K562 (cell line): ENCODE results near the gene IL27RA. TPM values are rescaled to one million over a fixed set of nuclear protein-coding genes. Genes with fewer than 3 reads are reported as not detected.

Experiments
- EWSR1 ChIP-seq: fragments of 450-650 bp; IDR thresholded peaks from 2 replicates; pipeline ENCODE4 v1.6.1; 2018; ENCODE audit warnings: borderline replicate concordance, mild to moderate bottlenecking, low read depth, moderate library complexity; ENCODE audit not compliant: partially characterized antibody
- NFE2 ChIP-seq: IDR thresholded peaks from 2 replicates; pipeline ENCODE4 v1.6.1; 2014; ENCODE audit warnings: antibody characterized with exemption, low read depth
- POLR2A ChIP-seq: fragments of 450-650 bp; conservative IDR thresholded peaks from 2 replicates; pipeline ENCODE4 v1.6.1; 2016
- SAFB ChIP-seq: fragments of 200-400 bp; formaldehyde crosslinking; IDR thresholded peaks from 2 replicates; pipeline ENCODE4 v1.6.1; 2017; ENCODE audit warnings: low read depth, low read length, borderline replicate concordance
- SIN3B ChIP-seq: fragments of 450-650 bp; IDR thresholded peaks from 2 replicates; pipeline ENCODE4 v1.6.1; 2017; ENCODE audit warnings: low read depth, mild to moderate bottlenecking, moderate library complexity
- SIX5 ChIP-seq, 2 experiments: IDR thresholded peaks; 2 replicates each; pipeline ENCODE4 v1.6.1; 2011; ENCODE audit warnings: low read length in 2 of 2, borderline replicate concordance in 1 of 2, low read depth in 1 of 2, mild to moderate bottlenecking in 1 of 2, moderate library complexity in 1 of 2; ENCODE audit not compliant: insufficient read depth in 1 of 2
- ZFP36 ChIP-seq: fragments of 150-350 bp; IDR thresholded peaks from 2 replicates; pipeline ENCODE4 v1.6.1; 2018; ENCODE audit warnings: low read length, low read depth; ENCODE audit not compliant: partially characterized antibody
- ZNF282 ChIP-seq: sonication (generic); formaldehyde crosslinking; IDR thresholded peaks from 2 replicates; pipeline ENCODE4 v1.8.1; 2023; ENCODE audit warnings: missing genetic modification reagents
- ZNF431 ChIP-seq: sonication (generic); formaldehyde crosslinking; IDR thresholded peaks from 2 replicates; pipeline ENCODE4 v1.8.0; 2022; ENCODE audit warnings: mild to moderate bottlenecking, missing genetic modification reagents
- polyA plus RNA-seq, 8 experiments: library from polyadenylated mRNA; depleted of rRNA in 4 of 8; stranded (reverse) in 5 of 8; unstranded in 3 of 8; fragments of >200 nt; fragmentation: Nextera tagmentation in 2 of 8; fragmentation: Illumina TruSeq in 1 of 8; extraction: Ambion mirVana in 2 of 8; extraction: Trizol in 1 of 8; gene quantifications; 2 replicates each; pipeline versions ENCODE4 v1.2.1 to v1.2.3, GENCODE V29; 2011 to 2014; ENCODE audit warnings: inconsistent platforms in 1 of 8, missing spikeins in 1 of 8
- total RNA-seq, 7 experiments: library from RNA; depleted of rRNA in 6 of 7; stranded (reverse); fragments of >200 nt in 6 of 7; fragmentation: Illumina TruSeq in 2 of 7; extraction: Trizol in 2 of 7; gene quantifications; 2 replicates each; pipeline versions ENCODE4 v1.2.1 to v1.2.3, GENCODE V29; 2011 to 2021; ENCODE audit warnings: low replicate concordance in 1 of 7
- TF ChIP-seq, protein P1 (sequence below): sonication (generic); formaldehyde crosslinking; IDR thresholded peaks from 2 replicates; pipeline ENCODE4 v1.8.0; 2022; ENCODE audit warnings: mild to moderate bottlenecking, missing genetic modification reagents
- TF ChIP-seq, protein P2 (sequence below): fragments of 450-650 bp; conservative IDR thresholded peaks from 2 replicates; pipeline ENCODE4 v1.6.1; 2016; ENCODE audit warnings: missing genetic modification characterization, low read depth, mild to moderate bottlenecking, missing compliant biosample characterization, moderate library complexity
- TF ChIP-seq, protein P3 (sequence below), 2 experiments: fragments of 450-650 bp; IDR thresholded peaks; 2 replicates each; pipeline ENCODE4 v1.6.1; 2018; ENCODE audit warnings: mild to moderate bottlenecking in 2 of 2, low read depth in 1 of 2; ENCODE audit not compliant: partially characterized antibody in 2 of 2
- TF ChIP-seq, protein P4 (sequence below): fragments of 450-650 bp; IDR thresholded peaks from 2 replicates; pipeline ENCODE4 v1.6.1; 2016; ENCODE audit warnings: low read depth

IL27RA gene
- total and polyA plus RNA-seq, 9 of the 15 experiments (the other 6 are each of a cell fraction or from before 2014, with no cell fraction given) = 1.9 to 15.9 (median 12.0) TPM

DNA sequence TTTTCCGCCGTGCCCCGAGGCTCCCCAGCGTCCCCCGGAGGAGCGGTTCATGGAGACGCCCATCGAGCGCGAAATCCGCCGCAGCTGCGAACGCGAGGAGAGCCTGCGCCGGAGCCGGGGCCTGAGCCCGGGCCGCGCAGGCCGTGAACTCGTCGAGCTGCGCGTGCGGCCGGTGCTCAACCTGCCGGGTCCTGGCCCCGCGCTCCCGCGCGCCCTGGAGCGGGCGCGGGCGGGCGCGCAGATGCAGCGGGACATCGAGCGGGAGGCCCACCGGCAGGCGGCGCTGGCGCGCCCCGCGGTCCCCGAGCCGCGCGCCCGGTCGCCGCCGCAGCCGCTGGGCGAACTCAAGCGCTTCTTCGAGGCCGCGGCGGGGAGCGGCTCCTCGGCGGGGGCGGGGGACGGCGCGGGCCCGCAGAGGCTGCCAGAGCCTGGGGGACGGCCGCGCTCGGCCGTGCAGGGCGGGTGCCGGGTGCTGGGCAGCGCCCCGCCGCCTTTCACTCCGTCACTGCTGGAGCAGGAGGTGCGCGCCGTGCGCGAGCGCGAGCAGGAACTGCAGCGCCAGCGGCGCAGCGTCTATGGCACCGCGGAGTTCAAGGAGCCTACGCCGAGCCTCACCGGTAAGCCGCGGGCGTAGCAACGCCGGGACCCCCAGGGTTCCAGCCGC lies 41.8 kb downstream of the IL27RA start (continued):
- TF ChIP-seq, protein P1, sequence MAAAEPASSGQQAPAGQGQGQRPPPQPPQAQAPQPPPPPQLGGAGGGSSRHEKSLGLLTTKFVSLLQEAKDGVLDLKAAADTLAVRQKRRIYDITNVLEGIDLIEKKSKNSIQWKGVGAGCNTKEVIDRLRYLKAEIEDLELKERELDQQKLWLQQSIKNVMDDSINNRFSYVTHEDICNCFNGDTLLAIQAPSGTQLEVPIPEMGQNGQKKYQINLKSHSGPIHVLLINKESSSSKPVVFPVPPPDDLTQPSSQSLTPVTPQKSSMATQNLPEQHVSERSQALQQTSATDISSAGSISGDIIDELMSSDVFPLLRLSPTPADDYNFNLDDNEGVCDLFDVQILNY (CRISPR knock-in tag) = no peak
- TF ChIP-seq POLR2A = 0 out of 2 replicates have a peak, but pooled peaks have one; percentile 32
- no peak; the same call in 1 of the 2 replicates for TF ChIP-seq ZNF282 (CRISPR knock-in tag)
- TF ChIP-seq ZFP36 = no peak
- no peak for TF ChIP-seq SIX5 (IDR thresholded peaks at IDR 0.05; ENCODE audit: borderline replicate concordance in 1 of 2, insufficient read depth in 1 of 2, low read depth in 1 of 2, low read length in 2 of 2)
- TF ChIP-seq EWSR1 = no peak
- TF ChIP-seq, protein P2, sequence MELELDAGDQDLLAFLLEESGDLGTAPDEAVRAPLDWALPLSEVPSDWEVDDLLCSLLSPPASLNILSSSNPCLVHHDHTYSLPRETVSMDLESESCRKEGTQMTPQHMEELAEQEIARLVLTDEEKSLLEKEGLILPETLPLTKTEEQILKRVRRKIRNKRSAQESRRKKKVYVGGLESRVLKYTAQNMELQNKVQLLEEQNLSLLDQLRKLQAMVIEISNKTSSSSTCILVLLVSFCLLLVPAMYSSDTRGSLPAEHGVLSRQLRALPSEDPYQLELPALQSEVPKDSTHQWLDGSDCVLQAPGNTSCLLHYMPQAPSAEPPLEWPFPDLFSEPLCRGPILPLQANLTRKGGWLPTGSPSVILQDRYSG = no peak
- peak; percentile 58 for TF ChIP-seq SIN3B
- TF ChIP-seq NFE2 = no peak
- TF ChIP-seq, protein P3, sequence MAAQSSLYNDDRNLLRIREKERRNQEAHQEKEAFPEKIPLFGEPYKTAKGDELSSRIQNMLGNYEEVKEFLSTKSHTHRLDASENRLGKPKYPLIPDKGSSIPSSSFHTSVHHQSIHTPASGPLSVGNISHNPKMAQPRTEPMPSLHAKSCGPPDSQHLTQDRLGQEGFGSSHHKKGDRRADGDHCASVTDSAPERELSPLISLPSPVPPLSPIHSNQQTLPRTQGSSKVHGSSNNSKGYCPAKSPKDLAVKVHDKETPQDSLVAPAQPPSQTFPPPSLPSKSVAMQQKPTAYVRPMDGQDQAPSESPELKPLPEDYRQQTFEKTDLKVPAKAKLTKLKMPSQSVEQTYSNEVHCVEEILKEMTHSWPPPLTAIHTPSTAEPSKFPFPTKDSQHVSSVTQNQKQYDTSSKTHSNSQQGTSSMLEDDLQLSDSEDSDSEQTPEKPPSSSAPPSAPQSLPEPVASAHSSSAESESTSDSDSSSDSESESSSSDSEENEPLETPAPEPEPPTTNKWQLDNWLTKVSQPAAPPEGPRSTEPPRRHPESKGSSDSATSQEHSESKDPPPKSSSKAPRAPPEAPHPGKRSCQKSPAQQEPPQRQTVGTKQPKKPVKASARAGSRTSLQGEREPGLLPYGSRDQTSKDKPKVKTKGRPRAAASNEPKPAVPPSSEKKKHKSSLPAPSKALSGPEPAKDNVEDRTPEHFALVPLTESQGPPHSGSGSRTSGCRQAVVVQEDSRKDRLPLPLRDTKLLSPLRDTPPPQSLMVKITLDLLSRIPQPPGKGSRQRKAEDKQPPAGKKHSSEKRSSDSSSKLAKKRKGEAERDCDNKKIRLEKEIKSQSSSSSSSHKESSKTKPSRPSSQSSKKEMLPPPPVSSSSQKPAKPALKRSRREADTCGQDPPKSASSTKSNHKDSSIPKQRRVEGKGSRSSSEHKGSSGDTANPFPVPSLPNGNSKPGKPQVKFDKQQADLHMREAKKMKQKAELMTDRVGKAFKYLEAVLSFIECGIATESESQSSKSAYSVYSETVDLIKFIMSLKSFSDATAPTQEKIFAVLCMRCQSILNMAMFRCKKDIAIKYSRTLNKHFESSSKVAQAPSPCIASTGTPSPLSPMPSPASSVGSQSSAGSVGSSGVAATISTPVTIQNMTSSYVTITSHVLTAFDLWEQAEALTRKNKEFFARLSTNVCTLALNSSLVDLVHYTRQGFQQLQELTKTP (IDR thresholded peaks at IDR 0.05; ENCODE audit: low read depth in 1 of 2, partially characterized antibody in 2 of 2) = no peak
- TF ChIP-seq, protein P4, sequence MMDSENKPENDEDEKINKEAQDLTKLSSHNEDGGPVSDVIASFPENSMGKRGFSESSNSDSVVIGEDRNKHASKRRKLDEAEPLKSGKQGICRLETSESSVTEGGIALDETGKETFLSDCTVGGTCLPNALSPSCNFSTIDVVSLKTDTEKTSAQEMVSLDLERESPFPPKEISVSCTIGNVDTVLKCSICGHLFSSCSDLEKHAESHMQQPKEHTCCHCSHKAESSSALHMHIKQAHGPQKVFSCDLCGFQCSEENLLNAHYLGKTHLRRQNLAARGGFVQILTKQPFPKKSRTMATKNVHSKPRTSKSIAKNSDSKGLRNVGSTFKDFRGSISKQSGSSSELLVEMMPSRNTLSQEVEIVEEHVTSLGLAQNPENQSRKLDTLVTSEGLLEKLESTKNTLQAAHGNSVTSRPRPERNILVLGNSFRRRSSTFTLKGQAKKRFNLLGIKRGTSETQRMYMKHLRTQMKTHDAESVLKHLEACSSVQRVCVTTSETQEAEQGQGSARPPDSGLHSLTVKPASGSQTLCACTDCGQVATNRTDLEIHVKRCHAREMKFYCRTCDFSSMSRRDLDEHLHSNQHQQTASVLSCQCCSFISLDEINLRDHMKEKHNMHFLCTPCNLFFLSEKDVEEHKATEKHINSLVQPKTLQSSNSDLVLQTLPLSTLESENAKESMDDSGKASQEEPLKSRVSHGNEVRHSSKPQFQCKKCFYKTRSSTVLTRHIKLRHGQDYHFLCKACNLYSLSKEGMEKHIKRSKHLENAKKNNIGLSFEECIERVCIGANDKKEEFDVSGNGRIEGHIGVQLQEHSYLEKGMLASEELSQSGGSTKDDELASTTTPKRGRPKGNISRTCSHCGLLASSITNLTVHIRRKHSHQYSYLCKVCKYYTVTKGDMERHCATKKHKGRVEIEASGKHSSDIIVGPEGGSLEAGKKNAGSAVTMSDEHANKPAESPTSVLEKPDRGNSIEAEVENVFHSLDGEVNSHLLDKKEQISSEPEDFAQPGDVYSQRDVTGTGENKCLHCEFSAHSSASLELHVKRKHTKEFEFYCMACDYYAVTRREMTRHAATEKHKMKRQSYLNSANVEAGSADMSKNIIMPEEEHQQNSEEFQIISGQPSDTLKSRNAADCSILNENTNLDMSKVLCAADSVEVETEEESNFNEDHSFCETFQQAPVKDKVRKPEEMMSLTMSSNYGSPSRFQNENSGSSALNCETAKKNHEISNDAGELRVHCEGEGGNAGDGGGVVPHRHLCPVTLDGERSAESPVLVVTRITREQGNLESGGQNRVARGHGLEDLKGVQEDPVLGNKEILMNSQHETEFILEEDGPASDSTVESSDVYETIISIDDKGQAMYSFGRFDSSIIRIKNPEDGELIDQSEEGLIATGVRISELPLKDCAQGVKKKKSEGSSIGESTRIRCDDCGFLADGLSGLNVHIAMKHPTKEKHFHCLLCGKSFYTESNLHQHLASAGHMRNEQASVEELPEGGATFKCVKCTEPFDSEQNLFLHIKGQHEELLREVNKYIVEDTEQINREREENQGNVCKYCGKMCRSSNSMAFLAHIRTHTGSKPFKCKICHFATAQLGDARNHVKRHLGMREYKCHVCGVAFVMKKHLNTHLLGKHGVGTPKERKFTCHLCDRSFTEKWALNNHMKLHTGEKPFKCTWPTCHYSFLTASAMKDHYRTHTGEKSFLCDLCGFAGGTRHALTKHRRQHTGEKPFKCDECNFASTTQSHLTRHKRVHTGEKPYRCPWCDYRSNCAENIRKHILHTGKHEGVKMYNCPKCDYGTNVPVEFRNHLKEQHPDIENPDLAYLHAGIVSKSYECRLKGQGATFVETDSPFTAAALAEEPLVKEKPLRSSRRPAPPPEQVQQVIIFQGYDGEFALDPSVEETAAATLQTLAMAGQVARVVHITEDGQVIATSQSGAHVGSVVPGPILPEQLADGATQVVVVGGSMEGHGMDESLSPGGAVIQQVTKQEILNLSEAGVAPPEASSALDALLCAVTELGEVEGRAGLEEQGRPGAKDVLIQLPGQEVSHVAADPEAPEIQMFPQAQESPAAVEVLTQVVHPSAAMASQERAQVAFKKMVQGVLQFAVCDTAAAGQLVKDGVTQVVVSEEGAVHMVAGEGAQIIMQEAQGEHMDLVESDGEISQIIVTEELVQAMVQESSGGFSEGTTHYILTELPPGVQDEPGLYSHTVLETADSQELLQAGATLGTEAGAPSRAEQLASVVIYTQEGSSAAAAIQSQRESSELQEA = no peak
- no peak for TF ChIP-seq ZNF431 (CRISPR knock-in tag)
- no peak for TF ChIP-seq SAFB
